Measurements from ENCODE around the gene KRTAP9-8. TPM values are rescaled to one million over a fixed set of nuclear protein-coding genes. Genes with fewer than 3 reads are reported as not detected.

The KRTAP9-8 gene
- total and polyA plus RNA-seq, 2 of the 13 experiments (the other 11 are each of a cell fraction or from before 2014, with no cell fraction given) = not detected

DNA sequence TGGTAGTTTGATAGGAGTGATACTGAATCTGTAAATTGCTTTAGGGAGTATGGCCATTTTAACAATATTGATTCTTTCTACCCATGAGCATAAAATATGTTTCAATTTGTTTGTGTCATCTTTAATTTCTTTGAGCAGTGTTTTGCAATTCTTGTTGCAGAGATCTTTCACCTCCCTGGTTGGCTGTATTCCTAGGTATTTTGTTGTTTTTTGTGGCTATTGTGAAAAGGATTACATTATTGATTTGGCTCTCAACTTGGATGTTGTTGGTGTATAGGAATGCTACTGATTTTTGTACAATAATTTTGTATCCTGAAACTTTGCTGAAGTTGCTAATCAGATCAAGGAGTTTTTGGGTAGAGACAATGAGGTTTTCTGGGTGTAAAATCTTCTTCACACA lies 20.6 kb downstream of the KRTAP9-8 start (continued):
- TF ChIP-seq, protein P1, sequence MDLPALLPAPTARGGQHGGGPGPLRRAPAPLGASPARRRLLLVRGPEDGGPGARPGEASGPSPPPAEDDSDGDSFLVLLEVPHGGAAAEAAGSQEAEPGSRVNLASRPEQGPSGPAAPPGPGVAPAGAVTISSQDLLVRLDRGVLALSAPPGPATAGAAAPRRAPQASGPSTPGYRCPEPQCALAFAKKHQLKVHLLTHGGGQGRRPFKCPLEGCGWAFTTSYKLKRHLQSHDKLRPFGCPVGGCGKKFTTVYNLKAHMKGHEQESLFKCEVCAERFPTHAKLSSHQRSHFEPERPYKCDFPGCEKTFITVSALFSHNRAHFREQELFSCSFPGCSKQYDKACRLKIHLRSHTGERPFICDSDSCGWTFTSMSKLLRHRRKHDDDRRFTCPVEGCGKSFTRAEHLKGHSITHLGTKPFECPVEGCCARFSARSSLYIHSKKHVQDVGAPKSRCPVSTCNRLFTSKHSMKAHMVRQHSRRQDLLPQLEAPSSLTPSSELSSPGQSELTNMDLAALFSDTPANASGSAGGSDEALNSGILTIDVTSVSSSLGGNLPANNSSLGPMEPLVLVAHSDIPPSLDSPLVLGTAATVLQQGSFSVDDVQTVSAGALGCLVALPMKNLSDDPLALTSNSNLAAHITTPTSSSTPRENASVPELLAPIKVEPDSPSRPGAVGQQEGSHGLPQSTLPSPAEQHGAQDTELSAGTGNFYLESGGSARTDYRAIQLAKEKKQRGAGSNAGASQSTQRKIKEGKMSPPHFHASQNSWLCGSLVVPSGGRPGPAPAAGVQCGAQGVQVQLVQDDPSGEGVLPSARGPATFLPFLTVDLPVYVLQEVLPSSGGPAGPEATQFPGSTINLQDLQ (CRISPR knock-in tag; IDR thresholded peaks at IDR 0.05) = no peak
- TF ChIP-seq ZNF101 (CRISPR knock-in tag; IDR thresholded peaks at IDR 0.05; ENCODE audit: borderline replicate concordance, low read depth) = no peak
- TF ChIP-seq NFRKB (IDR thresholded peaks at IDR 0.05) = no peak
- TF ChIP-seq CC2D1A (CRISPR knock-in tag; IDR thresholded peaks at IDR 0.05) = no peak
- TF ChIP-seq, protein P2, sequence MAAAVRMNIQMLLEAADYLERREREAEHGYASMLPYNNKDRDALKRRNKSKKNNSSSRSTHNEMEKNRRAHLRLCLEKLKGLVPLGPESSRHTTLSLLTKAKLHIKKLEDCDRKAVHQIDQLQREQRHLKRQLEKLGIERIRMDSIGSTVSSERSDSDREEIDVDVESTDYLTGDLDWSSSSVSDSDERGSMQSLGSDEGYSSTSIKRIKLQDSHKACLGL (CRISPR knock-in tag; IDR thresholded peaks at IDR 0.05) = no peak

DNA sequence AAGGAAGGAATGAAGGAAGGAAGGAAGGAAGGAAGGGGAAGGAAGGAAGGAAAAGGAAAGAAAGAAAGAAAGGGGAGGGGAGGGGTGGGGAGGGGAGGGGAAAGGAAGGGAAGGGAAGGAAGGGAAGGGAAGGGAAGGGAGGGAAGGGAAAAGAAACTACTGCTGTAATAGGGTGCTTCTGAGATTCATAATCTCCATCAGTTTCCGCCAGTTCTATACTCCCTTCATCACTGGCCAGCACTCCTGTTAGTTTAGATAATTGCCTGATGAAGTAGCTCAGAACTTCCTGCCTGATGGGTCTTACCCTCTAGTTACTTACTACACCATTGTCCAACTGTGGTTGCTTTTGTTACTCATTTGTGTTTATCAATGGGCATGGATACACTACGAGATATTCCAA lies 25.4 kb downstream of the KRTAP9-8 start:
- H3K9me3 ChIP-seq (ENCODE audit: low read length) = no peaks in the 10 kb centered on the region
- no peaks in the 10 kb centered on the region; a peak in 1 of 5 replicates for H3K27me3 ChIP-seq (ENCODE audit: control insufficient read depth in 1 of 2, insufficient read depth in 2 of 2, low read length in 2 of 2)
- FAIRE-seq (no peak), DNase-seq (ENCODE audit: low spot score) (no peak), ATAC-seq (no peak)
- no TSS peak for BruUV-seq (replicated peaks)
- H2AFZ ChIP-seq (ENCODE audit: low read length) = no peak overlapping the region
- no peaks in the 10 kb centered on the region for H4K20me1 ChIP-seq (ENCODE audit: insufficient read depth, low read length)
- H3K4me3 ChIP-seq (replicated peaks in 1 of 3; ENCODE audit: insufficient read depth in 1 of 3, low read depth in 2 of 3, low read length in 3 of 3) = no peak overlapping the region
- H3K4me1 ChIP-seq (ENCODE audit: insufficient read depth, low read length) = no peaks in the 10 kb centered on the region
- H3K9ac ChIP-seq (ENCODE audit: insufficient read depth, low read depth, low read length) = no peak overlapping the region
- no peaks in the 10 kb centered on the region for H3K36me3 ChIP-seq (replicated peaks in 1 of 2; ENCODE audit: control insufficient read depth in 1 of 2, insufficient read depth in 2 of 2, low read length in 2 of 2)
- H3K27ac ChIP-seq (ENCODE audit: extremely low read length, insufficient read depth, low read length) = no peak overlapping the region
- TF ChIP-seq HNRNPUL1 (IDR thresholded peaks at IDR 0.05; ENCODE audit: low read depth, low read length) (no peak), ZFP36L1 (CRISPR knock-in tag; IDR thresholded peaks at IDR 0.05) (no peak), PCBP2 (optimal IDR thresholded peaks at IDR 0.05; ENCODE audit: low read depth, low read length, poor library complexity, severe bottlenecking) (peak; percentile 82), PCBP1 (IDR thresholded peaks at IDR 0.05; ENCODE audit: borderline replicate concordance, low read depth, low read length) (0 out of 2 replicates have a peak, but pooled peaks have one; percentile 61), HNRNPK (IDR thresholded peaks at IDR 0.05; ENCODE audit: low read depth, low read length, poor library complexity, severe bottlenecking) (peak; percentile 92), ELF3 (CRISPR knock-in tag; IDR thresholded peaks at IDR 0.05) (no peak)
- no peaks in the 10 kb centered on the region for H3K79me2 ChIP-seq (ENCODE audit: insufficient read depth, low read length)
- POLR2A ChIA-PET = no interaction called here
- CTCF ChIA-PET (ENCODE audit: low intra/inter-chr PET ratio, low total read pairs) = no interaction called here
- H3K4me2 ChIP-seq (ENCODE audit: low read depth, low read length) = no peak overlapping the region
- intact Hi-C loops (cut with micrococcal nuclease; ENCODE audit: unreplicated experiment) = no loop called here
- 71% methylated on average over 2 of the region's 2 CpGs for WGBS (ENCODE audit: low lambda C conversion rate)
- in situ Hi-C loops (cut with HindIII; ENCODE audit: extremely low pct_ligation_motif_present, low pct_unique_long_range_greater_than_20kb) = no loop called here
